ENCODE results near the gene HSDL1.

HSDL1 gene

DNA sequence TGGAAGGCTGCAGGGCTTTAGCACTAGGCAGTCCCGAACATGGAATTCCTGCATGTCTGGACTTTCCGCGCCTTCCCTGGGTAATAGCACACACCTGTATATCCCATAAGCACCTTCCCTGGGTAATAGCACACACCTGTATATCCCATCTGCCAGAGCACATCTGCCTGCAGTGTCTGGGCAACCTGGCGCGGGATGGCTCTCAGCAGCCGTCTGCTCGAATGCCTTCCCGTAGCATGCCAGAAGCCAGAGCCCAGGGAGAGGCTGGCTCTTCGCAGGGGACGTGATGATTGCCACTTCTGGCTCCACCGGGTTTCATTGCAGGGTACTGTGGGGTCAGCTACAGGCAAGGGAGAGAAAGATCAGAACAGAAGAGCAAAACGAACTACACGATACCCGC is 49.5 kb downstream of the HSDL1 start:
- DNase-seq (ENCODE audit: low read depth) = no peak
- H3K4me3 ChIP-seq (ENCODE audit: low read depth, low read length) = no peak overlapping the region
- TF ChIP-seq CTCF (IDR thresholded peaks at IDR 0.05; ENCODE audit: insufficient read depth, low read depth, low read length, missing control alignments) = no peak

GRCh38 chr16:84093879-84094270 is 51.1 kb downstream of the HSDL1 start:
- no peak overlapping the region for H3K4me3 ChIP-seq (ENCODE audit: low read depth, low read length)
- DNase-seq (ENCODE audit: low read depth) = no peak
- TF ChIP-seq CTCF (IDR thresholded peaks at IDR 0.05; ENCODE audit: insufficient read depth, low read depth, low read length, missing control alignments) = no peak

- DNase-seq (ENCODE audit: low read depth) = no peak
- H3K4me3 ChIP-seq (ENCODE audit: low read depth, low read length) = no peak overlapping the region
- no peak for TF ChIP-seq CTCF (IDR thresholded peaks at IDR 0.05; ENCODE audit: insufficient read depth, low read depth, low read length, missing control alignments)
These were observed 51.7 kb downstream of the HSDL1 start for GRCh38 chr16:84093120-84093878.

DNA sequence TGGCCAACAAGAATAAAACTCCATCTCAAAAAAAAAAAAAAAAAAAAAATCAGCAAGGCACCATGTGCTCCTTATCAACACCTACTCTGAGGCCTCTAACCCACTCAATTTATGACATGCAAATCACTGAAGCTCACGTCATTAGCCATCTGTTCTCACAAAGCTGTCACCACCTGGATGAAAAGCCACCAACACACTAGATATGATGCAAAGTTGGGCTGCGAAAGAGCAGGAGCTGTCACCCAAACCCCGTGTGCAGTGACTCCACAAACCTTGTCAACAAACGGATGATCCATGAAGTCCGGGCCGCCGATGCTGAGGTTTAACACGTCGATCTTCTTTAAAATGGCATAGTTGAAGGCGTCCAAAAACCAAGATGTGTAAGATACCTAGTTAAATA is 53.5 kb downstream of the HSDL1 start:
- no peak for TF ChIP-seq CTCF (IDR thresholded peaks at IDR 0.05; ENCODE audit: insufficient read depth, low read depth, low read length, missing control alignments)
- H3K4me3 ChIP-seq (ENCODE audit: low read depth, low read length) = no peak overlapping the region
- no peak for DNase-seq (ENCODE audit: low read depth)

DNA sequence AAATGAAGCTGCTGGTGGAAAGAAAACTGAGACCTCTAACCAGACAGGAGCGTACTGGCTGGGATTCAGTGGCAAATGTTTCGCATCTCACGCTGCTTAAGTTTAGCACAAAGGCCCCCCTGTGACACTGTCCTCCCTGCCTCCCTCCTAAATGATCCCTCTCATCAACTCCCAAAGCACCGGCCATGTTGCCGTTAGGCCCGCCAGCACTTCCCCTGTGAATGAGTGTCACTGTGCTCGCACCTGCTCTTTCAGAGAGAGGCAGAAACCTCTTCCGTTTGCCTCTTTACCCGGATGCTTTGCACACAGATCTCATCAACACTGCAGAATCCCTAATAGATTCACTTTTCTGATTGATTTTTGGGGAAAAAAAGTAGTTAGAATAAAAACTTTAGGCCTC is 54.8 kb downstream of the HSDL1 start:
- no peak for TF ChIP-seq CTCF (IDR thresholded peaks at IDR 0.05; ENCODE audit: insufficient read depth, low read depth, low read length, missing control alignments)
- no peak overlapping the region for H3K4me3 ChIP-seq (ENCODE audit: low read depth, low read length)
- no peak for DNase-seq (ENCODE audit: low read depth)

DNA sequence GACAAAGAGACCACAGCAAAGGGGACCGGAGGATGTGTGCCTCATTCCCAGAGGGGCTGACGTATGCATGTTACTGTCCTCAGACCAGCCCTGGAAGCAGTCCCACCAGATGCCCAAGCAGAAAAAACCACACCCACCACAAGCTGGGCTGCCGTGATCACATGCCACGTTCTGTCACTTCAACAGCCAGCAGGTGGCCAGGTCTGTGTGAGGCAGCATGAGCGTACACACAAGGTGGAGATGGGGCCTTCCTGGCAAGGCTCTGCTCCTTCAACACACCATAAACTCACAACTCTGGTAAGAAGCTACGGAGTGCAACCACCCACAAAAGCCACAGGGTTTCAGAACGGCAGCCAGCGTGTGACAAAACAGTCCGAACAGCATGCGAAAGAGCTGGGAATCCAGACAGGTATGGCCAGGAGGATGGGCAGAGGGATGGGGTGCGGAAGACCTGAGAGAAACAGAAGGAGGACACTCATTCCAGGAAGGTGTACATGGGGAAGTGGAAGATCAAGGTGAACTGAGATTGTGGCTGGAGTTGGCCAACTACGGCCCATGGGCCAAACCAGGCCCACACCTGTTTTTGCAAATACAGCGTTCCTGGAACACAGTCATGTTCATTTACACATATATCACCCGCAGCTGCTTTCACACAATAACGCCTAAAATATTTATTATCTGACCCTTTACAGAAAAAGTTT is 56.1 kb downstream of the HSDL1 start:
- peak; percentile 56 for TF ChIP-seq CTCF (IDR thresholded peaks at IDR 0.05; ENCODE audit: insufficient read depth, low read depth, low read length, missing control alignments)
- peak; percentile 93 for DNase-seq (ENCODE audit: low read depth)
- H3K4me3 ChIP-seq (ENCODE audit: low read depth, low read length) = no peak overlapping the region
